NB4 (cell line): Measurements from ENCODE around the gene NID2.

ENCODE experiments used
- DNase-seq: peaks from one replicate; pipeline ENCODE4 v3.0.0; 2010; ENCODE audit warnings: low read depth
- H3K4me3 ChIP-seq: one replicate; pipeline ENCODE4 v1.5.1; 2011; ENCODE audit warnings: mild to moderate bottlenecking, low read depth, low read length, moderate library complexity
- MYC ChIP-seq: IDR thresholded peaks from 2 replicates; pipeline ENCODE4 v1.6.1; 2011; ENCODE audit warnings: low read depth, low read length
- POLR2A ChIP-seq: IDR thresholded peaks from 2 replicates; pipeline ENCODE4 v1.6.1; 2011; ENCODE audit warnings: mild to moderate bottlenecking; ENCODE audit not compliant: insufficient read length; ENCODE audit errors: extremely low read depth
- TF ChIP-seq, protein P1 (sequence below): IDR thresholded peaks from 2 replicates; pipeline ENCODE4 v1.6.1; 2011; ENCODE audit warnings: low read depth, low read length
- TF ChIP-seq, protein P2 (sequence below): IDR thresholded peaks from one replicate; pipeline ENCODE4 v1.5.1; 2012; ENCODE audit warnings: low read depth, low read length

The NID2 gene

GRCh38 chr14:52007211-52007610 is 61.6 kb downstream of the NID2 start:
- TF ChIP-seq, protein P1, sequence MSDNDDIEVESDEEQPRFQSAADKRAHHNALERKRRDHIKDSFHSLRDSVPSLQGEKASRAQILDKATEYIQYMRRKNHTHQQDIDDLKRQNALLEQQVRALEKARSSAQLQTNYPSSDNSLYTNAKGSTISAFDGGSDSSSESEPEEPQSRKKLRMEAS: no peak
- no peak for TF ChIP-seq MYC
- no peak for TF ChIP-seq POLR2A
- TF ChIP-seq, protein P2, sequence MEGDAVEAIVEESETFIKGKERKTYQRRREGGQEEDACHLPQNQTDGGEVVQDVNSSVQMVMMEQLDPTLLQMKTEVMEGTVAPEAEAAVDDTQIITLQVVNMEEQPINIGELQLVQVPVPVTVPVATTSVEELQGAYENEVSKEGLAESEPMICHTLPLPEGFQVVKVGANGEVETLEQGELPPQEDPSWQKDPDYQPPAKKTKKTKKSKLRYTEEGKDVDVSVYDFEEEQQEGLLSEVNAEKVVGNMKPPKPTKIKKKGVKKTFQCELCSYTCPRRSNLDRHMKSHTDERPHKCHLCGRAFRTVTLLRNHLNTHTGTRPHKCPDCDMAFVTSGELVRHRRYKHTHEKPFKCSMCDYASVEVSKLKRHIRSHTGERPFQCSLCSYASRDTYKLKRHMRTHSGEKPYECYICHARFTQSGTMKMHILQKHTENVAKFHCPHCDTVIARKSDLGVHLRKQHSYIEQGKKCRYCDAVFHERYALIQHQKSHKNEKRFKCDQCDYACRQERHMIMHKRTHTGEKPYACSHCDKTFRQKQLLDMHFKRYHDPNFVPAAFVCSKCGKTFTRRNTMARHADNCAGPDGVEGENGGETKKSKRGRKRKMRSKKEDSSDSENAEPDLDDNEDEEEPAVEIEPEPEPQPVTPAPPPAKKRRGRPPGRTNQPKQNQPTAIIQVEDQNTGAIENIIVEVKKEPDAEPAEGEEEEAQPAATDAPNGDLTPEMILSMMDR: no peak
- H3K4me3 ChIP-seq: no peak overlapping the region
- no peak for DNase-seq

- no peak for DNase-seq
- no peak overlapping the region for H3K4me3 ChIP-seq
- TF ChIP-seq POLR2A (no peak), MYC (no peak)
- TF ChIP-seq, protein P2: no peak
- TF ChIP-seq, protein P1: no peak
Measured at GRCh38 chr14:52006361-52006760, 62.5 kb downstream of the NID2 start.

DNA sequence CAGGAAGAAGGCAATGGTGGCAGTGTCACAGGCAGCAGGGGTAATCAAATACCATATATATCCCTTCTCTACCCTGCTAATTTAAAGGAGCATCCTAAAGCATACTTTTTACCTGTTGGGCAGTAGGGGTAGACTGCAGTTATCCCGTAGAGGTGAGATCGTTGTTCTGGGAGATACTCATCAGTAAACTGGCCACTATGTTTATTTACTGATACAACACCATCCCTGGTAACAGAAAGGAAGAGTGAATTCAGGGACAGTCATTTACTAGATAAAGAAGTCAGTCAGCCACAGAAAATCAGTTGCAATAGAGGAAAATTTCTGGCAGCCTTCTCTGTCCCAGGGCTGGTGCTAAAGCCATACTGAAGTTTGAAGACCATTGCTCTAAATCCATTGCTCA is 63.2 kb downstream of the NID2 start:
- no peak for TF ChIP-seq POLR2A
- TF ChIP-seq MYC: no peak
- TF ChIP-seq, protein P2: no peak
- TF ChIP-seq, protein P1: no peak
- no peak overlapping the region for H3K4me3 ChIP-seq
- no peak for DNase-seq

GRCh38 chr14:52003324-52003723 is 65.5 kb downstream of the NID2 start:
- DNase-seq: no peak
- no peak for TF ChIP-seq POLR2A
- TF ChIP-seq, protein P1: no peak
- TF ChIP-seq, protein P2: no peak
- TF ChIP-seq MYC: no peak
- no peak overlapping the region for H3K4me3 ChIP-seq

DNA sequence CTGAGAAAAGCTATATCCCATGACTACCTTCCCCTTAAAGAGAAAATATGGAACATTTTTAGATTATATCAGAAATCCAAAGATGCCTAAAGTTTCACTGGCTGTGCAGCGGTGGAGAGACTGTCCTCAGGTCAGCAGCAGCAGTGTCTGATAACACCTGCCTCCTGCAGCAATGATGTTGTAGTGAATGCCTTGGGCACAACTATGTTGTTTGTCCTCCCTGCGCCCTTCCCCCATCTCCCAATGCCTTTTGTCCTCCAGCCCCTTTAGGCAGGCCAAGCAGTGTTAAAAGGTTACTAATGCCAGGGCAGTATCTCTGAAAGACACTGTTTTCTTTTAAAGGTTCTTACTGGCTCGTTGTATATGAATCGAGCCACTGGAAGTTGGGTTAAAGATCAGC is 66.3 kb downstream of the NID2 start:
- no peak for DNase-seq
- no peak overlapping the region for H3K4me3 ChIP-seq
- TF ChIP-seq, protein P1: no peak
- no peak for TF ChIP-seq MYC
- TF ChIP-seq, protein P2: no peak

DNA sequence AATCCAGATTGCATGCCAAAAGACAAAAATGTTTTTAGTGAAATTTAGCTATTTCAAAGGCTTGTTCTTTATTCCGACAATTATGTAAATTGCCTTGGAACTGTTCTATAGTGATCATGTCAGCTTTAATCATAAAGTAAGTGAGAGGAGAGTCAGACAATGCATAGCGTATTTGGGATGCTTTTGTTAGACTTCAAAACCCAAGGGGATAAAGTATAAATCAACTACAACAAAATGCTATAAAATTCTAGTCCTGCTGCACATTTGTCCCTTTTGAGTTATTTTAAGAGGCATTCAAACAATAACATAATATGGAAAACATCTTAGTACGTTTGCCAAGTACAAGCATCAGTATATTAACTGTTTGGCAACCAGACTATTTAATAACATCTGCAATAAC is 68.2 kb downstream of the NID2 start:
- DNase-seq: no peak
- TF ChIP-seq, protein P1: no peak
- TF ChIP-seq MYC (no peak), POLR2A (no peak)
- TF ChIP-seq, protein P2: no peak
- no peak overlapping the region for H3K4me3 ChIP-seq
